RKO (cell line): ENCODE measurements around the gene RNF11.
A peak's percentile ranks its signal among the peaks of the same experiment; 100 is the strongest.
"Not testable (repeated sequence)": the region's sequence is repeated elsewhere in the genome, so short reads cannot be mapped to it uniquely, and the experiment has no call there.

ENCODE experiments used
- DNase-seq: peaks from one replicate; pipeline ENCODE4 v3.0.0-alpha.2; 2016; ENCODE audit warnings: low spot score

Gene RNF11

GRCh38 chr1:51228471-51228870, 7.6 kb upstream of the RNF11 start:
- DNase-seq = not testable (repeated sequence)

- DNase-seq = no peak
These were observed 5.5 kb upstream of the RNF11 start for GRCh38 chr1:51230501-51231078.

GRCh38 chr1:51231120-51231519, 5.0 kb upstream of the RNF11 start:
- peak; percentile 31 for DNase-seq

- DNase-seq = no peak
These were observed 4.2 kb upstream of the RNF11 start for GRCh38 chr1:51231896-51232295.

GRCh38 chr1:51234236-51234635, 1.8 kb upstream of the RNF11 start:
- not testable (repeated sequence) for DNase-seq

- DNase-seq = peak; percentile 73
These were observed 1.2 kb upstream of the RNF11 start for GRCh38 chr1:51234721-51235425.

- peak; percentile 49 for DNase-seq
These were observed 668 bp downstream of the RNF11 start for GRCh38 chr1:51236531-51237350.

GRCh38 chr1:51237351-51238033, 1.4 kb downstream of the RNF11 start:
- peak; percentile 60 for DNase-seq

- DNase-seq = peak; percentile 33
These were observed 1.9 kb downstream of the RNF11 start for GRCh38 chr1:51238034-51238403.

GRCh38 chr1:51240084-51240483, 4.0 kb downstream of the RNF11 start:
- DNase-seq = no peak

GRCh38 chr1:51241119-51241518, 5.0 kb downstream of the RNF11 start:
- no peak for DNase-seq

- DNase-seq = no peak
These were observed 6.5 kb downstream of the RNF11 start for GRCh38 chr1:51242546-51242945.

GRCh38 chr1:51247022-51247421, 10.9 kb downstream of the RNF11 start:
- no peak for DNase-seq

- DNase-seq = no peak
These were observed 11.4 kb downstream of the RNF11 start for GRCh38 chr1:51247499-51247898.

GRCh38 chr1:51249445-51249844, 13.4 kb downstream of the RNF11 start:
- DNase-seq = no peak

GRCh38 chr1:51250729-51251128, 14.7 kb downstream of the RNF11 start:
- not testable (repeated sequence) for DNase-seq

GRCh38 chr1:51251165-51251564, 15.1 kb downstream of the RNF11 start:
- not testable (repeated sequence) for DNase-seq

GRCh38 chr1:51252366-51252765, 16.3 kb downstream of the RNF11 start:
- DNase-seq = no peak

GRCh38 chr1:51253691-51254090, 17.6 kb downstream of the RNF11 start:
- DNase-seq = no peak

GRCh38 chr1:51255331-51255730, 19.3 kb downstream of the RNF11 start:
- no peak for DNase-seq

GRCh38 chr1:51263147-51263877, 27.2 kb downstream of the RNF11 start:
- no peak for DNase-seq

- peak; percentile 35 for DNase-seq
These were observed 28.4 kb downstream of the RNF11 start for GRCh38 chr1:51264451-51264850.
